UCSD-AML1 (cell line): ENCODE results near the gene DUSP15.
"Not testable (repeated sequence)": the region's sequence is repeated elsewhere in the genome, so short reads cannot be mapped to it uniquely, and the experiment has no call there.

Source experiments
- DNase-seq: peaks from one replicate; lab custom pipeline; 2025; ENCODE audit not compliant: unreplicated experiment; lab: John Stamatoyannopoulos, UW

The DUSP15 gene

GRCh38 chr20:31840906-31841816, 29.2 kb downstream of the DUSP15 start:
- DNase-seq: no peak

DNA sequence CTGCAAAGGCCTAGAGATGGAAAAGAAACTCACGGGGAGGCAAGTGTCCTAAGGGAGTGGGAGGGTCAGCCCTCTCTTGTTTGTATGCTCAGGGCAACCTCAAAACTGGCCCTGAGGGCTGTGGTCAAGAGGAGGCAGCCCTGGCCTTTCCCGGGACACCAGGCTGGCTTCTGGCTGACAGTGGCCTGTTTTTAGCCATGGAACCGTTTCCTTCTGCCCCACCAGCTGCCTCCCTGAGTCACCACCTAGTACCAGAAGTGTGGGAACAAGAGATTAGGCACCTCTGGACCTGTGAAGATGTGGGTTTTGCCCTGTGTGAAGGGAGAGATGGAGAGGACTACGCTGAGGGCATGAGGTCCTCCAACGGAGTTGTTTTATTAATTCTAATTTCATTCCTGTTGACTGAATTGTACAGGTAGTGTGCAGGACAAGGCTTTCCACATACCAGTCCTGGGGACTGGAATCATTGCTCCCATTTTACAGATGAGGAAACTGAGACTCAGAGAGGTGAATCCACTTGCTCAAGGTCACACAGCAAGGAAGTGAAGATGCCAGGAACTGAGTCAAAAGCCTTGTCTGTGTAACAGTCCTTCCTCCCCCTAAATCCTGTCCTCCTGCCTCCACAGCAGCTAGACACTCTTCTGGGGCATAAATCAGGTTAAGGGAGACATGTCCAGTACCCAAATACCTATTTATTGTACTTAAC, 30.4 kb downstream of the DUSP15 start:
- DNase-seq: no peak

DNA sequence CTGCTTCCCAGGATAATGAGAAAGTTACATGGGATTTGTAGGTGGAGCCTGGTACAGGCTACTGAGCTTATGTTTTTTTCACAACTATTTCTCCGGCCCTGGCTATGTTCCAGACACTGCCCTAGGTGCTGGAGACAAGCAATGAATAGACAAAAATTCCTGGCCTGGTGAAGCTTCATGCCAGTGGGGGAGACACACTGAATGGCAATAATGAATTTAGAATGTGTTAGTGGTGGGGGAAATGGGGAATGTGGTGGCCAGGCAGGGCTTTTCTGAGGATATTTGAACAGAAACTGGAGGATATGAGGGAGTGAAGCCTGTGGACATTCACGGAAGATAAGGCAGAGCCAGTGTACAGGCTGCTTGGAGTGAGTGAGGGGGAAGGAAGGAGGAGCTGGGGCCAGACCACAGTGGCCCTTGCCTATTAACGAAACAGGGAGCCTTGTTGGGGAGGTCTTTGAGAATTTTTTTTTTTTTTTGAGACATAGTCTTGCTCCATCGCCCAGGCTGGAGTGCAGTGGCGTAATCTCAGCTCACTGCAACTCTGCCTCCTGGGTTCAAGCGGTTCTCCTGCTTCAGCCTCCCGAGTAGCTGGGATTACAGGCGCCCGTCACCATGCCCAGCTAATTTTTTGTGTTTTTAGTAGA, 31.6 kb downstream of the DUSP15 start:
- DNase-seq: no peak

GRCh38 chr20:31837896-31838397, 32.4 kb downstream of the DUSP15 start:
- DNase-seq: peak; percentile 57

GRCh38 chr20:31836853-31837608, 33.3 kb downstream of the DUSP15 start:
- peak; percentile 49 for DNase-seq

GRCh38 chr20:31835977-31836852, 34.1 kb downstream of the DUSP15 start:
- DNase-seq: peak; percentile 88

- no peak for DNase-seq
These were observed 34.8 kb downstream of the DUSP15 start for GRCh38 chr20:31835554-31835953.

DNA sequence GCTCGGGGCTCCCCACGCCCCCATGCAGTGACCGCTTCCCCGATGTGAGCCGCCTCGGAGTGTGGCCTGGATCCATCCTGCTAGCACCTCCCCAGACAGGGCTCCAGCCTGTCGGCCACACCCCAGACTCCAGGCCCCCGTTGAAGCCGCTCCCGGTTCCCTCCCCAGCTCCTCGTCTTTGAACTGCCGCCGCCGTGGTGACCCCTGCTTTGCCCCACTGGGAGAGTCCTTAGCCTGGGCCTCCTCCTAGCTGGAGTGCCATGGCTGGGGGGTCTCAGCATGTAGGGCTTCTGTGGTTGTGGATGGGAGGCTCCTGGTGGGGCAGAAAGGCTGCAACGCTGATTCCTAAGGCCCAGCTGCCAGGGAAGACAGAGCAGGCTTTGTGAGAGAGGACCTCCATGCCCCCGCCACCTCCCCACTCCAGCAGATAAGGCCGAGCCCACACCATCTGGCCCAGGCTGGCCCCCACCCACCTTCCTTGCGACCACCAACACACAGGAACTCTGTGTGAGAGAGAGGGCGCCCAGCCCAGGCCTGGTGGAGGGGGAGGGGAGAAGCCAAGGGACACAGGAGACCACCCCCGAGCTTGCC, 36.3 kb downstream of the DUSP15 start:
- no peak for DNase-seq

DNA sequence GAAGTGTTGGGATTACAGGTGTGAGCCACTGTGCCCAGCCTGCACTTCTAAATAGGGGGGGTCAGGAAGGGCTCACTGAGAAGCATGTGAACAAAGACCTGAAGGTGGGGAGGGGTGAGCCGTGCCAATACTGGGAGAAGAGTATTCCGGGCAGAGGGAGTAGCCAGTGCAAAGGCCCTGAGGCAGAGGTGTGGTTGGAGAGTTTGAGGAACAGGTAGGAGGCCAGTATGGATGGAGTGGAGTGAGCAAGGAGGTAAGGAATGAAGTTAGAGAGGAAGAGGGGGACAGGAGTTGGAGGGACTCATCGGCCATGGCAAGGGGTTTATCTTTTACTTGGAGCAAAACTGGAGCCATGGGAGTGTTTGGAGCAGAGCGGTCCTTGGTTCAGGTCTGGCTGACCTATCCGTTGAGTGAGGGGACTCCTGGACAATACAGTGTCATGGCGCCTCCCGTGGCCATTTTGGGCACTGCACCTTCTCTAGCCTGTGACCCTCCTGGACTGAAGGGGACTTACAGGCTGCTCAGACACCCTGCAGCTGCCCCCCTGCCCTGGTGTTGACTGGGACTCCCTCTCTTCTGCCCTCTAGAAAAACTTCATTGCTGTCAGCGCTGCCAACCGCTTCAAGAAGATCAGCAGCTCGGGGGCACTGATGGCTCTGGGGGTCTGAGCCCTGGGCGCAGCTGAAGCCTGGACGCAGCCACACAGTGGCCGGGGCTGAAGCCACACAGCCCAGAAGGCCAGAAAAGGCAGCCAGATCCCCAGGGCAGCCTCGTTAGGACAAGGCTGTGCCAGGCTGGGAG, 37.0 kb downstream of the DUSP15 start:
- peak; percentile 79 for DNase-seq

DNA sequence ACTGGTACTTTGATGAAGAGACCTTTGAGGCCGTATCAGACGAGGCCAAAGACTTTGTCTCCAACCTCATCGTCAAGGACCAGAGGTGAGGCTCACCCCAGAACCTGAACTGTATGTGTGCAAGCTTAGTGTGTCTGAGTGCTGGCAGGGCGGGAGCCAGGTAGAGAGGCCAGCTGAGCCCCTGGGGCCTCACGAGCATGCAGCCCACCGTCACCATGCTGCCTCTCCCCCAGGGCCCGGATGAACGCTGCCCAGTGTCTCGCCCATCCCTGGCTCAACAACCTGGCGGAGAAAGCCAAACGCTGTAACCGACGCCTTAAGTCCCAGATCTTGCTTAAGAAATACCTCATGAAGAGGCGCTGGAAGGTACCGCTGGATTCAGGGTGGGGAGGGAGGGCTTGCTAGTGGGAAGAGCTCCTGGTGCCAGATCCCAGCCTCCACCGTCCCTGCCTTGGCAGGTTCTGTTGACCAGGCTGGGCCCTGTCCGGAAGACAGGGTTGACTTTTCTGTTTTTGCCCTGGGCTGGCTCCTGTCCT, 38.5 kb downstream of the DUSP15 start:
- no peak for DNase-seq

GRCh38 chr20:31831211-31831610, 39.1 kb downstream of the DUSP15 start:
- no peak for DNase-seq

DNA sequence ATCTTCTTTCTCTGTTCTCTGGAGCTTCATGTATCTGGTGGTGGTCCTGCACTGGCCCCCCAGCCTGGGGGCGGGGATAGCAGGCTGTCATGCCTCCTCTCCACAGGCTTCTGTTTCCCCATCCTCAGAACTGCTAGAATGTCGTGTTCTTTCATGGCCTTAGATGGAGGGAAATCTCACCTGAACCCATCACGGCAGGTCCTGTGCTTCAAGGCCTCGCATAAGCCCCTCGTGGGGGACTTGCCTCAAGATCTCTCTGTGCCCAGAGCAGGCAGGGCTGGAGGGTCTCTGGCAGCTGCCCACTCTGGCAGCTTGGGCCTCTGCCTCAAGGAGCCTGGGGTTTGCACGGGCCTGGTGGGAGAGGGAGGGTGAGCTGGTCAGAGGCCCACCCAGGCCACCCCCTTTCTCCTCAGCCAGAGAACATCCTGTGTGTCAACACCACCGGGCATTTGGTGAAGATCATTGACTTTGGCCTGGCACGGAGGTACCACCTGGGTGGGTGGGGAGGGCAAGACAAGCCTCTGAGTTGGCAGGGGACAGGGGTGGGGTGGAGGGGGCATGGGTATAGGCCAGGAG, 39.8 kb downstream of the DUSP15 start:
- no peak for DNase-seq

DNA sequence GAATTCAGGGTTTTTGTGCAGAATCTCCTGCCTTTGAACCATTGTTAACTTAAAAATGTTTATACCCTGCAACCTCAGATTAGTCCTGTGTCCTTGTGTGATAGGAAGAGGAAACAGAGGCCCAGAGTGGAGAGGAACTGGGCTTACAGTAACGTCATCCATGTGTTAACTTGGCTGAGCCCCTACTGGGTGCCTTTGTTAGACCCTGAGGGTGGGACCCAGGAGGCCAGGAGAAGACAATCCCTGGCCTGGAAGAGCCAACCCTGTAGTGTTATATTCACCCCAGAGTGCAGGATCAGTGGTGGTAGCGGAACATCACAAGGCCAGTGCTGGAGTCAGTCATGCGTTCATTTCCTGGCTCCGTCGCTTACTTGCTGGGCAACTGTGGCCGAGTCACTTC, 40.6 kb downstream of the DUSP15 start:
- no peak for DNase-seq

- DNase-seq: not testable (repeated sequence)
These were observed 42.3 kb downstream of the DUSP15 start for GRCh38 chr20:31828016-31828415.

GRCh38 chr20:31827059-31827458, 43.3 kb downstream of the DUSP15 start:
- no peak for DNase-seq

- DNase-seq: no peak
These were observed 44.3 kb downstream of the DUSP15 start for GRCh38 chr20:31826074-31826473.

DNA sequence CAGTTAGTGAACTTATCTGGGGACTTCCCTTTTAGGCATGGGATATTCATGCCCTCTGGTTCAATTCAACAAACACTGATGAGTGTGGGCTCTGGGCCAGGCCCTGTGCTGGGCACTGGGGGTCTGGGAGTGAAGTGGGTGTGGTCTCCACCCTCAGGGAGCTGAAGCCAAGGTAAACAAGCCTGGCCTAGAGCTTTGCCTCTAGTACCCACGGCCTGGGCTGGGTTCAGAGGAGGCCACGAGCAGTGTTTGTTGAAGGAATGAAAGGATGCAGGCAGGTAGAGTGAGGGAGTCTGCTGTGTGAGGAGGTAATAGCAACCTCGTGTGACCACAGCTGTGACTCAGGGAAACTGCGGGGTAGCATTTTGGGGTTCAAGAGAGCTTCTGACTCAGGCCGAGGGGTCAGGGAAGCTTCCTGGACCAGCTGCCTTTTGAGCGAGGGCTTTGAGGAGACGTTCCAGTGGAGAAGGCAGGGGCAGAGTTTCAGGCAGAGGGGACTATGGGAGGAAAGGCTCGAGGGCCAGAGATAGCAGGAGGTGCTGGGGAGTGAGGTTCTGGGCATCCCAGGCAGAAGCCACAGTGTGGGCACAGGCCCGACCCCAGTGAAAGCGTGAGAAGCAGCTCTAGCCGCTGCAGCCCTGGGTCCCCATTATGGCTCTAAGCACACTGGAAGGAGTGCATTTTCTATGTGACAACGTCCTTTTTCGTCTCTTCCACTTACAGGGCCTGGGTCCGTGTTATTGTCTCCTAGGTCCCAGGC, 45.6 kb downstream of the DUSP15 start:
- no peak for DNase-seq
